Astrocyte of the cerebellum (primary cell): ENCODE measurements around the gene OFD1.
A peak's percentile ranks its signal among the peaks of the same experiment; 100 is the strongest.

Experiments
- DNase-seq: peaks from one replicate; pipeline ENCODE4 v3.0.0-alpha.2; 2011; ENCODE audit warnings: low read depth
- H3K4me3 ChIP-seq: 2 replicates; pipeline ENCODE4 v1.5.1; 2011; ENCODE audit warnings: mild to moderate bottlenecking, low read depth, low read length, moderate library complexity
- CTCF ChIP-seq: IDR thresholded peaks from 2 replicates; pipeline ENCODE4 v1.5.1; 2012; ENCODE audit warnings: low read length, low read depth, moderate library complexity, mild to moderate bottlenecking; ENCODE audit errors: missing control alignments
- in situ Hi-C: cut with HindIII; loops from 2 replicates; pipeline ENCODE4 v1.10.0; 2017; ENCODE audit warnings: low sequenced_read_pairs

Gene OFD1

GRCh38 chrX:13750204-13750603, 15.7 kb downstream of the OFD1 start:
- TF ChIP-seq CTCF = peak; percentile 75
- peak; percentile 41 for DNase-seq
- no peak overlapping the region for H3K4me3 ChIP-seq
- in situ Hi-C loops = no loop called here

DNA sequence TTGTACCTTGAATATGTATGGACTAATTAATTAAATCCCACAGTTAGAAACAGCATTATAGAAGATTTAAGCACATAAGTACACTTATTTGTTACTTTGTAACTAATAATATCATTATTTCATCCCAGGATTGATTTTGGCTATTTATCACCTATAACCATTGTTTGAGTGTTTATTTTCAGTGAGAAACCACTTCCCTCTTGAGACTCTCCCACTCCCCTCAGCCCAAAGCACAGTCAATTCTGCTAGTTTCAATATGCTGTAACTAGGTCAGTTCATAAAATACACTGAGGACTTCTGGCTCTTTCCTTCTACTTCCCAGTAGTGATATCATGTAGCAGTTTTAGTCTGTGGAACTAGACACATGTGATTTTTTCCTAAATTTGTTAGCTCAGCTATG, 16.3 kb downstream of the OFD1 start:
- no peak for TF ChIP-seq CTCF
- DNase-seq = no peak
- in situ Hi-C loops = no loop called here
- no peak overlapping the region for H3K4me3 ChIP-seq

GRCh38 chrX:13752141-13752540, 17.6 kb downstream of the OFD1 start:
- no peak for DNase-seq
- no peak for TF ChIP-seq CTCF
- in situ Hi-C loops = no loop called here
- H3K4me3 ChIP-seq = no peak overlapping the region

GRCh38 chrX:13752646-13753045, 18.1 kb downstream of the OFD1 start:
- no peak for TF ChIP-seq CTCF
- H3K4me3 ChIP-seq = no peak overlapping the region
- no peak for DNase-seq
- in situ Hi-C loops = no loop called here

GRCh38 chrX:13754765-13755164, 20.2 kb downstream of the OFD1 start:
- no peak overlapping the region for H3K4me3 ChIP-seq
- in situ Hi-C loops = no loop called here
- TF ChIP-seq CTCF = no peak
- no peak for DNase-seq

GRCh38 chrX:13755254-13755653, 20.7 kb downstream of the OFD1 start:
- DNase-seq = no peak
- TF ChIP-seq CTCF = no peak
- in situ Hi-C loops = no loop called here
- no peak overlapping the region for H3K4me3 ChIP-seq

GRCh38 chrX:13756381-13756780, 21.8 kb downstream of the OFD1 start:
- H3K4me3 ChIP-seq = no peak overlapping the region
- in situ Hi-C loops = no loop called here
- DNase-seq = no peak
- no peak for TF ChIP-seq CTCF
